ENCODE measurements around the gene GPR161. TPM values are rescaled to one million over a fixed set of nuclear protein-coding genes. Genes with fewer than 3 reads are reported as not detected.

GPR161 gene
- total and polyA plus RNA-seq, 10 of the 15 experiments (the other 5 are each of a cell fraction or from before 2014, with no cell fraction given), result 0.07 to 0.49 (median 0.34) TPM; not detected in 2

DNA sequence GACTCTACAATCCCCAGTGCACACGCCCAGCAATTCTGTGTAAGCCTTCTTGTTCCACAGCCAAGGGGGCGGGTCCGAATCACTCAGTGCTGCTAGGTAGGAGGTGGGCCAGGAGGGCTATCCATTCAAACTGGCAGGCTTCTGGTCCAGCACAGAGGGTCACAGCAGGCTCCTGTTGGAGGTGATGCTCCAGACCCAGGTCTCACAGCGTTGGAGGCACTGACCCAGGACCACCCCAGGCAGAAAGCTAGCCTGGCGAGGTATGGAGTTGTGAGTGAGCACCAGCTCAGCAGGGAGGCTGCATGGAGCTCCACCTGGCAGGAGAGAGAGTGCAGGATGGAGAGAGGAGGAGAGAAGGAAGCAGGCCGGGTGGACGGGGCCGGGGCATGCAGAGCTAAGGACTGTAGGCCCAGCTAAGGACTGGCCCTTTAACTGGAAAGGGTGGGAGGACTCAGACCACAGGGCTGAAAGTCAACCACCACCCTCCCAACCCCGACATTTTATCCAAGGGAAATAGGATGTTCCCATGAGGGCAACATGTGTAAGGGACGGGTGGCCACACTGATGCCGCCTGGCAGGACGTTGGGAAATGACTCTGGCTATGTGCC lies 38.7 kb downstream of the GPR161 start:
- H3K4me3 ChIP-seq, result no peak overlapping the region
- H3K27me3 ChIP-seq (replicated peaks in 1 of 2; ENCODE audit: control insufficient read depth in 2 of 2, insufficient read depth in 2 of 2, low read length in 1 of 2), result no peaks in the 10 kb centered on the region; a peak in 1 of 4 replicates
- H3K79me2 ChIP-seq (ENCODE audit: control insufficient read depth, insufficient read depth, low read length), result no peaks in the 10 kb centered on the region
- DNase-seq (ENCODE audit: low read depth, low spot score) (no peak), ATAC-seq (no peak), FAIRE-seq (no peak)
- ChIA-PET RAD21 (ENCODE audit: unreplicated experiment) (no interaction called here), POLR2A (interaction anchor here (0.6 kb wide), 1 partner anchor 65 kb away, joined by 4 read pairs; no protein-coding TSS in a partner anchor), SMC1A (ENCODE audit: uncharacterized antibody, unreplicated experiment) (no interaction called here), CTCF (interaction anchor here (1.0 to 1.4 kb wide), 3 partner anchors 14 to 19 kb away, joined by 3 to 5 read pairs (median 4); no protein-coding TSS in a partner anchor)
- no peaks in the 10 kb centered on the region for H3K36me3 ChIP-seq (ENCODE audit: control insufficient read depth in 2 of 2, insufficient read depth in 2 of 2, low read length in 1 of 2)
- no peak overlapping the region for H3K9ac ChIP-seq (ENCODE audit: control insufficient read depth, insufficient read depth, low read length)
- 41% methylated on average over 12 of the region's 12 CpGs for WGBS (ENCODE audit: insufficient coverage, insufficient replicate concordance, low lambda C conversion rate, missing lambda C conversion rate)
- in situ Hi-C loops (cut with MboI) (no loop called here), intact Hi-C loops (cut with micrococcal nuclease; ENCODE audit: unreplicated experiment) (no loop called here)
- no peak overlapping the region for H3K27ac ChIP-seq (ENCODE audit: control insufficient read depth, insufficient read depth)
- no peaks in the 10 kb centered on the region for H3K9me3 ChIP-seq (replicated peaks; ENCODE audit: control insufficient read depth, insufficient read depth, low read length)
- no peak overlapping the region for H3K4me2 ChIP-seq (ENCODE audit: control insufficient read depth, insufficient read depth)
- no peaks in the 10 kb centered on the region for H4K20me1 ChIP-seq (ENCODE audit: control insufficient read depth, insufficient read depth)
- BruUV-seq (replicated peaks), result no TSS peak
- H2AFZ ChIP-seq (ENCODE audit: control insufficient read depth, low read depth, low read length), result no peak overlapping the region
- no peak for TF ChIP-seq CREB1 (IDR thresholded peaks at IDR 0.05; ENCODE audit: low read depth)
- no peak for TF ChIP-seq NFYB (IDR thresholded peaks at IDR 0.05; ENCODE audit: insufficient read depth, low read depth, low read length)
- TF ChIP-seq, protein P1, sequence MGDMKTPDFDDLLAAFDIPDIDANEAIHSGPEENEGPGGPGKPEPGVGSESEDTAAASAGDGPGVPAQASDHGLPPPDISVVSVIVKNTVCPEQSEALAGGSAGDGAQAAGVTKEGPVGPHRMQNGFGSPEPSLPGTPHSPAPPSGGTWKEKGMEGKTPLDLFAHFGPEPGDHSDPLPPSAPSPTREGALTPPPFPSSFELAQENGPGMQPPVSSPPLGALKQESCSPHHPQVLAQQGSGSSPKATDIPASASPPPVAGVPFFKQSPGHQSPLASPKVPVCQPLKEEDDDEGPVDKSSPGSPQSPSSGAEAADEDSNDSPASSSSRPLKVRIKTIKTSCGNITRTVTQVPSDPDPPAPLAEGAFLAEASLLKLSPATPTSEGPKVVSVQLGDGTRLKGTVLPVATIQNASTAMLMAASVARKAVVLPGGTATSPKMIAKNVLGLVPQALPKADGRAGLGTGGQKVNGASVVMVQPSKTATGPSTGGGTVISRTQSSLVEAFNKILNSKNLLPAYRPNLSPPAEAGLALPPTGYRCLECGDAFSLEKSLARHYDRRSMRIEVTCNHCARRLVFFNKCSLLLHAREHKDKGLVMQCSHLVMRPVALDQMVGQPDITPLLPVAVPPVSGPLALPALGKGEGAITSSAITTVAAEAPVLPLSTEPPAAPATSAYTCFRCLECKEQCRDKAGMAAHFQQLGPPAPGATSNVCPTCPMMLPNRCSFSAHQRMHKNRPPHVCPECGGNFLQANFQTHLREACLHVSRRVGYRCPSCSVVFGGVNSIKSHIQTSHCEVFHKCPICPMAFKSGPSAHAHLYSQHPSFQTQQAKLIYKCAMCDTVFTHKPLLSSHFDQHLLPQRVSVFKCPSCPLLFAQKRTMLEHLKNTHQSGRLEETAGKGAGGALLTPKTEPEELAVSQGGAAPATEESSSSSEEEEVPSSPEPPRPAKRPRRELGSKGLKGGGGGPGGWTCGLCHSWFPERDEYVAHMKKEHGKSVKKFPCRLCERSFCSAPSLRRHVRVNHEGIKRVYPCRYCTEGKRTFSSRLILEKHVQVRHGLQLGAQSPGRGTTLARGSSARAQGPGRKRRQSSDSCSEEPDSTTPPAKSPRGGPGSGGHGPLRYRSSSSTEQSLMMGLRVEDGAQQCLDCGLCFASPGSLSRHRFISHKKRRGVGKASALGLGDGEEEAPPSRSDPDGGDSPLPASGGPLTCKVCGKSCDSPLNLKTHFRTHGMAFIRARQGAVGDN (IDR thresholded peaks at IDR 0.05), result no peak
- TF ChIP-seq SREBF2 (IDR thresholded peaks at IDR 0.05; ENCODE audit: low read length), result no peak
- H3K4me1 ChIP-seq (ENCODE audit: control insufficient read depth, insufficient read depth, low read length), result no peaks in the 10 kb centered on the region
